ENCODE data around the gene ALDH3A2.

ALDH3A2 gene

GRCh38 chr17:19714542-19715411 is 66.2 kb downstream of the ALDH3A2 start:
- DNase-seq (ENCODE audit: low read depth in 3 of 3): no peak

DNA sequence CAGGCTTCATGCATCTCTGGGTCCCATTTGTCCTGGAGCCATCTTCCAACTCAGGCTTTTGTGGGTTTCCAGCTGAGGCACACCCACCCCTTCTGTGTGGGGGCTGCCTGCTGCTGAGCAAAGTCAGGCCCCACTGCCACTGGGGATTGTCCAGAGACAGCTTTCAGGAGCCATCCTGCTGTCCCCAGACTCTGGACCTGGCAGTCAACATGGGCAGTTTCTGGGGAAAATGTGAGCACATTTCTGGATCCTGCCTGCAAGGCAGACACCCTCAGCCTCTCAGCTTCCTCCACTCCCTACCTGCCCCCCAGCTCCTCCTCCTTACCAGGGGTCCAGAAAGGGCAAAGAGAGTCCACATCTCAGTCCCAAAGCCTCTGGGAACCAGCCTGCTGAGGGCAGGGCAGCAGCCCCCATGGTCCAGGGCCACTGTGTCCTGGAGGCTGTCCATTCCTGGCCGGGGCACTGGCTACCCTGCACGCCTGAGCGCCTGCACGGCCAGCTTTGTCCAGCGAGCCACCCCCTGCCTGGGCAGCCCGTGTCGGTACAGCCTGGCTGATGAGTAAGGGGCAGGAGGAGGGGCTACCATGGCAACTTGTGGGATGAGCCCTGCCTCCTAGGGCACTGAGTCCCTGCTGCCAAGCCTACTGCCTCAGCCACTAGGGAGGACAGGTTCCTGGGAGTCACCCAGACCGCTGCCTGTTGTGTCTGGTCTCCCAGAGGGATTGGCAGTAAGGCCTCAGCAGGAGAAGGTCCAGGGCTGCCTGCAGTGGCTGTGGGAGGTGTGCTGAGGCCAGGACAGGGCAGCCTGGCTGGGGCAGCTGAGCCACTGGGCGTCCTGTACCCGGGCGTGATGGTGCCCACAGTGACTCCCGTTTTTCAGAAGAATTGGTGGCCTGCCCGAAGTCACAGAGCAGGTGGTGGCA is 67.8 kb downstream of the ALDH3A2 start, which contains the start of gene SLC47A2:
SLC47A2 (minus strand) TSS at position 477 of the 923 bp plus-strand sequence; CDS start at position 448, 29 bp downstream.
- no peak for DNase-seq (ENCODE audit: low read depth in 3 of 3)

DNA sequence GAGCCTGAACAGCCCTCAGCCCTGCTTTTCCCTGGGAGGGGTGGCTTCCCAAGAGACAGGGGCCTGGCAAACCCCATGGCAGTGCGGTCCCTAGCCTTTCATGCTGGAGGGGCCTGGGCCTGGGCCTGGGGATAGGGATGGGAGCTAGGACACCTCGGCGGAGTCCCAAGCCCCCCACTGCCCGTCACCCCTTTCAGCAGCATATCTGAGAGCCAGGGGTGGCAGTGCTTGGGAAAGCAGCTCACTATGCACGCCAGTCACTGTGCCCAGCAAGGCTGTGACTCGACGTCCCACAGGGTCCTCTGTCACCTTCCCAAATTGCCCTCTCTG is 68.4 kb downstream of the ALDH3A2 start:
- no peak for DNase-seq (ENCODE audit: low read depth in 3 of 3)

DNA sequence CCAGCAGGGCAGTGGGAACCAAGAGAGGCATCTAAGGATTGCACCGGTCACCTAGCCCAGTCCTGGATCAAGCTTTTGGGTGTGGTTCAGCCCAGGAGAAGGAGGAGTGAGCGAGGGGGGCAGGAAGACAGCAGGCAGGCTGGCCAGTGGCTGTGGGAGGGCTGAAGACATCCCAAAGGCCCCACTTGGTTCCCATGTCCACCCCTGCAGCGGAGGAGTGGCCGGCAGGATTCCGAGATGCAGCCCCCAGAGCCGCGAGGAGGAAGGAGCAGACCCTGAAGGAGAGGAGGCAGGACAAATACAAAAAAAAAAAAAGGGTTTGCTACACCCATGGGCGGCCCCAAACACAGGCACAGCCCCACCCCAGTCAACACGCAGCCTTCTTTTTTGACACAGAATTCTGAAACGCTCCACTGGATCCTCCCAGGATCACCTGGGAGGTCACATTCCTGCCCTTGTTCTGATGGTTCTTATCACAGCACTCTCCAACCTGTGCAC is 68.9 kb downstream of the ALDH3A2 start:
- DNase-seq (ENCODE audit: low read depth in 3 of 3): no peak

DNA sequence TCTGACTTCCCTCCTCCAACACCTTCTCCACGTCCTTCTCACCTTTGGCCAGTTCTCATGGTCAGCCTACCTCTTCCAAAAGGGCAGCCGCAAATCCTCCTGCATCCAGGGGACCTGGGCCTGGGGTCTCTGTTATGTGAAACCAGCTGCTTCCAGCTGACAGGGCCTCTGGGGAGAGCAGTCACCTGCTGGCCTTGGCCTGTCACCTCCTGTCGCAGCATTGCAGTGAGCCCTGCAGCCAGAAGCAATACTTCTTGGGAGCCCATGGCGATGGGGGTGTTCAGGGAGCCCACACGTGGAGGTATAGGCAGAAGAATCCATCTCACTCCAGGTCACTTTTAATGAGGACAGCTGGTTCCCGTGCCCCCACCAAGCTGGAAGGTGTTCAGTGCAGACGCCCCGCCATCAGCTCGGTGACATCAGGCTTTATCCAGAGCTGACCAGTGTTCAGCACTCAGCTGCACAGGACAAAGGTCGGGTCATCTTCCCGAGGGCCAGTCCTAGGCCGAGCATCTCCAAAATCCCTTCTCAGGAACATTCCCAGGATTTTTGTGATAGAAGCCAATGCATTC is 69.6 kb downstream of the ALDH3A2 start:
- no peak for DNase-seq (ENCODE audit: low read depth in 3 of 3)

DNA sequence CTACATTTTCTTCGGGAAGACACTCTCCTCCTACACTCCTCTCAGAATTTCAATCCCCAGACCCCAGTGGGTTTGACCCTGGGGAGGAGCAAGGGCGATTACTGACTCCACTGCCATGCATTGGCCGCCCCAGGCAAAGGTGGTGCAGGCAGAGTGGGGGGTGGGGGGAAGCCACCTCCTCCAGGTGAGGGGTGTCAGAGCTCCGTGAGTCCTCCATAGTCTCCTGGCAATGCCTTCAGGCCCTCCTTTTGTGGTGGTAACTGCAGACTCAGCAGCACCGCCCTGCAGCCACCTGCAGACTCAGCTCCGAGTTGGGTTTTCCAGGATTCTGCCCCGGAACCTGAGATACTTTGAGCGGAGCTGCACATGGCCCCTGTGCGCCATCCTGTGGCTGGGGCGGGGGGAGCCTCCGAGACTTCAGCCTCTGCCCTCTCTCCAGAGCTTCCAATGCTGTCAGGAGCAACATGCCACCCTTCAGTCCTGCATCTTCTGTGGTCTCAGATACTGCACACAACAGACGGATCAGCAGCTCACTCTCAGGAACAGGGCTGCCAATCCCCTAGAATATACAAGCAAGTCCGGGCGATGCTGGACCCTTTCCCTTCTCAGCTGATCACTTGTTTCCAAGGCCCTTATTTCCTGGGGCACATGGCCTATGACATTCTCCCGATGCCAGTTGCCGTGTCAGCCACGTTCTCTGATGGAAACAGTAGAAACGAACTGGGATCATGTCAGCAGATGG is 70.2 kb downstream of the ALDH3A2 start:
- no peak for DNase-seq (ENCODE audit: low read depth in 3 of 3)

DNA sequence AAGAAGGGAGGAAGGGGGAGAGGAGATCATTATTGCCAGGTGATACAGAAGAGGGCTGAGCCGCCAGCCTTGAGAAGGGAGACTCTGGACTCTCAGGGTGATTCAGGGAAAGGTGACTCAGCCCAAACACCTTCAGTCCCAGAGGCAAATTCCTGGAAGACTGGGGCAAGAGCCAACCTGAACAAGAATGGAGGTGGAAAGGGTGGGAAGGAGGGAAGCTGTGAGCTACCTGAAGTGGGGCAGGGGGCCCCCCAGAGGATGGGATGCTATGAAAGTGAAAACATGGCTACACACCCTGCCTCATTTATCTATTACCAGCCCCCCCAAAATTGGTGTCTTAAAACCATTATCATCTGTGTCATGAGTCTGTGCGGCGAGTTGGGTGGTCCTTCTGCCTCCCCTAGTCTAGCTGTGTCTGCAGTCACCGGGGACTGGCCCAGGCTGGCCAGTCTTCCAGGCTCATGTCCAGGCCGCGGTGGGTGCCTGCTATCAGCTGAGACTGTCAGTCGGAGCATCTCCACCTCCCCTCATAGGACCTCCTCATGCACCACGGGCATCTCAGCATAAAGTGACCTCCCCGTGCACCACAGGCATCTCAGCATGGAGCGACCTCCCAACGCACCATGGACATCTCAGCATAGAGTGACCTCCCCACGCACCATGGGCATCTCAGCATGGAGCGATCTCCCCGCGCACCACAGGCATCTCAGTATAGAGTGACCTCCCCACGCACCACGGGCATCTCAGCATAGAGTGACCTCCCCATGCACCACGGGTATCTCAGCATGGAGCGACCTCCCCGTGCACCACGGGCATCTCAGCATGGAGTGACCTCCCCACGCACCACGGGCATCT is 71.0 kb downstream of the ALDH3A2 start:
- no peak for DNase-seq (ENCODE audit: low read depth in 3 of 3)

DNA sequence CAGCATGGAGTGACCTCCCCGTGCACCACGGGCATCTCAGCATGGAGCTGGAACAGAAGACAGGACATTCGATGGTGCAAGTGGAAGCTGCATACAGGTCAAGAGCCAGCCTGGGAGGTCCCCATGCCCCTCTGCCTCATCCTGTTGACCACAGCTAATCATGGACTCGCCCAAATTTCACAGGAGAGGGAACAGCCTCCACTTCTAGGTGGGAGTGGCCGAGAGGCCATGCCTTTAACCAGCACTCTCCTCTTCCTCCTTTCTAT is 71.6 kb downstream of the ALDH3A2 start:
- DNase-seq (ENCODE audit: low read depth in 3 of 3): no peak

- DNase-seq (ENCODE audit: low read depth in 3 of 3): no peak
These were observed 72.3 kb downstream of the ALDH3A2 start for GRCh38 chr17:19720631-19721426.

DNA sequence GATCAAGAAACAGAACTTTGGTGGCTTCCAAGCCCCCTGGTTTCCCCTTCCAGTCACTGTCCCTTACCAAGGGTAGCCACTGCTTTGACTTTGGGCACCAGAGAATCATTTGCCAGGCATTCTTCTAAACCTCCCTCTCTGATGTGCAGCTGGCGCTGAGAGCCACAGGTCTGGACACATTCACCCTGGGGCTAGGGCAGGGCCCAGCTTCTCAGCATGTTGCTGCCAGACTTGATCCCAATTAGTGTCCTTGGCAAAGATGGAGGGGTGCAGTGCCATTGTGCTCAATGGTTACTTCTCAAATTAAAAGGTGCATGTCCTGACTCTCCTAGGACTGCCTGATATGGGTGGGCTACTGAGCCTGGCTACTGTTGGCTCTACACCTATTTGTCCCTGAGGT is 75.4 kb downstream of the ALDH3A2 start:
- DNase-seq (ENCODE audit: low read depth in 3 of 3): no peak

DNA sequence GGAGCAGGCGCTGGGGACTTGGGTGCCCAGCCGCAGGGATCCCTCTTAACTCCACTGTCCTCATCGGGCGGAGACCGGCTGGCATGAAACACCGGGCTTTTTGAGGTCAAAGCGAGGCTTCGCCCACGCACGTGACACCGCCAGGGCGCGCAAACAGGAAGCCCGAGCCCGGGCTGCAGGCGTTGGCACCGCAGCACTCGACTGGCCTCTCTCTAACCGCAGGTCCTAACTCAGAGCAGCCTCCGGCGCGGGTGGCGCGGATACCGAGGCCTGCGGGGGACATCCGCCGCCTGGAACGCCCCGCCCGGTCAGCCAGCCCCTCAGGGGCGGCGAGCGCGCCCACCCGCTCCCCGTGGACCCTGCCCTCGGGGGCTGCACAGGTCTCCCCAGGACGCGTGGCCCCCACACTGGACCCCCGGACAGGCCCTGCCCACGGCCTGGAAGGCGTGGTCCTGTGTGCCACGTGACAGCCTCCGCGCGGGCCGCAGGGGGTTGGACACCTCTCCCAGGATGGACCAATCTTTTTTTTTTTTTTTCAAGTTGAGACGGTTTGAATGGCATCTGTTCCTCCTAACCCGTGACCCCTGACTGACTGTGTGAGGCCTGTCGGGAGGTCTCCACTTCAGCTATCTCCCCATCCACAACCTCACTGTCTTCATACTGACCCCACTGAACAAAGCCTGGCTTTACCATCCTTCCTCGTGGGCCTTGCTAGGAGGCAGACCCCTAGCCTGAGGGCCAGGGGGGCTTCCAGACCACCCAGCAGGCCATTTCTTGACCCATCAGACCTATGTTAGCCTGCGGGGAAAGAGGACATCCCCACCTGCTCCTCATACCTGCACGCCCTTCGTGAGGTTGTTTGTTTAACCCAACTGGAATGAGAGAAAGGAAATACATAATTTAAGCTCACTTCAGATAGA is 76.2 kb downstream of the ALDH3A2 start:
- DNase-seq (ENCODE audit: low read depth in 3 of 3): peak in 2 of 3 experiments; percentile 20 to 26

DNA sequence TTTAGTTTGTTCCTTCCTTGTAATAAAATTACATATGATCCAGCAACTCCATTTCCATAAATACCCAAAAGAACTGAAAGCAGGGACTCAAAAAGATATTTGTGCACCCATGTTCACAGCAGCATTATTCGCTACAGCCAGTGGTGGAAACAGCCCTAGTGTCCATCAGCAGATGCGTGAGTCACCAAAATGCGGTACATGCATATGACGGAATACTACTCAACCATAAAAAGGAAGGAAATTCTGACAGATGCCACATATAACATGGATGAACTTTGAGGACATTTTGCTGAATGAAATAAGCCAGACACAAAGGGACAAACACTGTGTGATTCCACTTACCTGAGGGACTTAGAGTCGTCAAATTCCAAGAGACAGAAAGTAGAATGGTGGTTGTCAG is 76.9 kb downstream of the ALDH3A2 start:
- DNase-seq (ENCODE audit: low read depth in 3 of 3): no peak

GRCh38 chr17:19726631-19727376 is 78.3 kb downstream of the ALDH3A2 start:
- DNase-seq (ENCODE audit: low read depth in 3 of 3): no peak
